Measurements from ENCODE around the gene SEC16A.

The SEC16A gene

DNA sequence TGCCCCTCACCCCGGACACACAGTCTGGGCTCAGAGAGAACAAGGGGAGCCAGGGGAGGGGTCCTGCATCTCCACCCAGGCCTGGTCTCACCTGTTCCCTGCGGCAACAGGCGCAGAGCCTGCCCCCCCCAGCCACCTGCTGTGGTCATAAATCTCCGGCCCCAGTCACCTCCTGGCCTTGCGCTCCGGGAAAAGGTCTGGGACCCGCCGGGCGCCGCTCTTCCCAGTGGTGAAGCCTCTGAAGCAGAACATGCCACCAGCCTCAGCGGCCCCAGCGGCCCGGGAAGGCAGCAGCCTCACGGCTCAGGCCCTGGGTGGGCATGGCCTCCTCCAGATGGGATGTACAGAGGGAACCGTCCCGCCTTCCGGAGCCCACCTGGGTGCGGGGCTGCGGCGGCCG lies 42.4 kb upstream of the SEC16A start:
- ChIA-PET CTCF (no interaction called here), POLR2A (no interaction called here)
- TF ChIP-seq SUZ12 (IDR thresholded peaks at IDR 0.05): no peak
- no peak for TF ChIP-seq ELF4 (IDR thresholded peaks at IDR 0.05)
- TF ChIP-seq NFRKB (IDR thresholded peaks at IDR 0.05): no peak
- TF ChIP-seq, protein P1, sequence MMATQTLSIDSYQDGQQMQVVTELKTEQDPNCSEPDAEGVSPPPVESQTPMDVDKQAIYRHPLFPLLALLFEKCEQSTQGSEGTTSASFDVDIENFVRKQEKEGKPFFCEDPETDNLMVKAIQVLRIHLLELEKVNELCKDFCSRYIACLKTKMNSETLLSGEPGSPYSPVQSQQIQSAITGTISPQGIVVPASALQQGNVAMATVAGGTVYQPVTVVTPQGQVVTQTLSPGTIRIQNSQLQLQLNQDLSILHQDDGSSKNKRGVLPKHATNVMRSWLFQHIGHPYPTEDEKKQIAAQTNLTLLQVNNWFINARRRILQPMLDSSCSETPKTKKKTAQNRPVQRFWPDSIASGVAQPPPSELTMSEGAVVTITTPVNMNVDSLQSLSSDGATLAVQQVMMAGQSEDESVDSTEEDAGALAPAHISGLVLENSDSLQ (IDR thresholded peaks at IDR 0.05): no peak
- no peak for TF ChIP-seq ZNF384 (IDR thresholded peaks at IDR 0.05)
- TF ChIP-seq BHLHE40 (IDR thresholded peaks at IDR 0.05; ENCODE audit: borderline replicate concordance): no peak
- no peak for TF ChIP-seq FOXM1 (IDR thresholded peaks at IDR 0.05; ENCODE audit: borderline replicate concordance)
- no peak for TF ChIP-seq ARNT (IDR thresholded peaks at IDR 0.05)
- TF ChIP-seq FOXK2 (IDR thresholded peaks at IDR 0.05): no peak
- no peak for TF ChIP-seq HDGF (IDR thresholded peaks at IDR 0.05; ENCODE audit: borderline replicate concordance)
- no peak for TF ChIP-seq SP1 (IDR thresholded peaks at IDR 0.05)
- DNase-seq (ENCODE audit: extremely low spot score): no peak

DNA sequence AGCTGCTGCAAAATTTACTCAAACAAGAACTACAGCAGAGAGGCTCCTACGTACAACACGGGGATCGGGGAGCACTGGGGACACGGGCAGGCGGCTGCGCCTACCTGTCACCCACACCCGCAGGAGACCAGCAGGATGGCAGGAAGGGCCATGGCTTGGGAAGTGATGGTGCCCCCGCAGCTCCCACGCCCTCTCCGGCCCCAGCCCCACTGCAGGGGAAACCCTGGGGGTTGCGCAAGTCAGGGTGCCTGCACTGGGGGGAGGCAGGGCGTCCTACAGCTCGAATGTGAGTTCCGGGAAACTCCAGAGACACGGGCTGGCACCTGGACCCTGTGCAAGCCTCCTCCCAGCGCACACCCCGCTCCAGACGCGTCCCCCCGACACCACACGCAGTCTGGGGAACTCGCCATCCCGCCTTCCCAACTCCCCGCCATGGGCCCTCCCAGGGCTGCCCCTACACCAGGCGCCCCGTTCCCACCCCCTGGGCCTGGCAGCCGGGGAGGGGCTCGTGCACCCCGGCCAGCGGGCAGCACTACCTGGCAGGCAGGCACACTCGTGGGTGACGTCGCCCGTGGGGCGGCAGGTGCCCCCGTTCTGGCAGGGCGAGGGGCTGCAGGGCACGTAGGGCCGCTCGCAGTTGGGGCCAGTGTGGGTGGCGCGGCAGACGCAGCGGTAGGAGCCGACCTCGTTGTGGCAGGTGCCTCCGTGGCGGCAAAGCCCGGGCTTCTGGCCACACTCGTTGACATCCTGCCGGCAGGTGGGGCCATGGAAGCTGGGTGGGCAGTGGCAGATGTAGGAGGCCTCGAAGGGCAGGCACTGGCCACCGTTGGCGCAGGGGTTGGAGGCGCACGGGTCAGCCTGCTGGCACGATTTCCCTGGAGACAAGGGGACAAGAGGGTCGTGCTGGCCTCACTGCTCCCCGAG lies 39.7 kb upstream of the SEC16A start:
- no peak for DNase-seq (ENCODE audit: extremely low spot score)
- ChIA-PET CTCF (no interaction called here), POLR2A (no interaction called here)
- TF ChIP-seq HDGF (IDR thresholded peaks at IDR 0.05; ENCODE audit: borderline replicate concordance) (no peak), BHLHE40 (IDR thresholded peaks at IDR 0.05; ENCODE audit: borderline replicate concordance) (no peak), FOXA1 (IDR thresholded peaks at IDR 0.05) (no peak), NFRKB (IDR thresholded peaks at IDR 0.05) (no peak), FOXK2 (IDR thresholded peaks at IDR 0.05) (no peak), ARNT (IDR thresholded peaks at IDR 0.05) (no peak), SP1 (IDR thresholded peaks at IDR 0.05) (no peak), FOXM1 (IDR thresholded peaks at IDR 0.05; ENCODE audit: borderline replicate concordance) (no peak), SUZ12 (IDR thresholded peaks at IDR 0.05) (no peak), L3MBTL2 (conservative IDR thresholded peaks at IDR 0.05) (no peak), ZNF384 (IDR thresholded peaks at IDR 0.05) (no peak), CTBP1 (IDR thresholded peaks at IDR 0.05; ENCODE audit: borderline replicate concordance) (no peak), TARDBP (IDR thresholded peaks at IDR 0.05) (no peak), ELF4 (IDR thresholded peaks at IDR 0.05) (no peak), LEF1 (IDR thresholded peaks at IDR 0.05; ENCODE audit: borderline replicate concordance) (no peak)
- TF ChIP-seq, protein P1 (IDR thresholded peaks at IDR 0.05): no peak

DNA sequence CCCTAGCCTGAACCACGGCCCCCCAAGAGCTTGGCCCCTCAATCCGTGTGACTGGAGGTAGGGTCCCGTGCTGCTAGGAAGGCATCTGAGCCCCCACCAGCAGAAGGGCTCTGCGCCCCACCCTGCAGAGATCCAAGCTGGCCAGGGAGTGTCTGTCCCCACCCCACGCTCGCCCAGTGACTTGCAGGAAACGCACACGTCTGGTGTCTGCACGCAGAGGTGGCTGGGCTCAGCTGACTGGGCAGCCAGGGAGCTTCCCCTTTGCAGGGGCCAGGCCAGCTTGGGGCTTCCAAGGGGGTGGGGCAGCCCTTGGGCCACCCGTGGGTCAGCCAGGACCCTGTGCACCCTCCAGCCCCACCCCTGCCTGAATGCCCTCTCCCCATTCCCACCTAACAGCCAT lies 38.7 kb upstream of the SEC16A start:
- TF ChIP-seq CTBP1 (IDR thresholded peaks at IDR 0.05; ENCODE audit: borderline replicate concordance) (no peak), ZNF384 (IDR thresholded peaks at IDR 0.05) (no peak), ELF4 (IDR thresholded peaks at IDR 0.05) (no peak), TARDBP (IDR thresholded peaks at IDR 0.05) (no peak), FOXK2 (IDR thresholded peaks at IDR 0.05) (no peak), L3MBTL2 (conservative IDR thresholded peaks at IDR 0.05) (no peak), BHLHE40 (IDR thresholded peaks at IDR 0.05; ENCODE audit: borderline replicate concordance) (no peak), SUZ12 (IDR thresholded peaks at IDR 0.05) (no peak), ARNT (IDR thresholded peaks at IDR 0.05) (no peak), LEF1 (IDR thresholded peaks at IDR 0.05; ENCODE audit: borderline replicate concordance) (no peak), FOXA1 (IDR thresholded peaks at IDR 0.05) (no peak), SP1 (IDR thresholded peaks at IDR 0.05) (no peak)
- TF ChIP-seq, protein P1 (IDR thresholded peaks at IDR 0.05): no peak
- ChIA-PET CTCF (no interaction called here), POLR2A (no interaction called here)
- no peak for DNase-seq (ENCODE audit: extremely low spot score)

DNA sequence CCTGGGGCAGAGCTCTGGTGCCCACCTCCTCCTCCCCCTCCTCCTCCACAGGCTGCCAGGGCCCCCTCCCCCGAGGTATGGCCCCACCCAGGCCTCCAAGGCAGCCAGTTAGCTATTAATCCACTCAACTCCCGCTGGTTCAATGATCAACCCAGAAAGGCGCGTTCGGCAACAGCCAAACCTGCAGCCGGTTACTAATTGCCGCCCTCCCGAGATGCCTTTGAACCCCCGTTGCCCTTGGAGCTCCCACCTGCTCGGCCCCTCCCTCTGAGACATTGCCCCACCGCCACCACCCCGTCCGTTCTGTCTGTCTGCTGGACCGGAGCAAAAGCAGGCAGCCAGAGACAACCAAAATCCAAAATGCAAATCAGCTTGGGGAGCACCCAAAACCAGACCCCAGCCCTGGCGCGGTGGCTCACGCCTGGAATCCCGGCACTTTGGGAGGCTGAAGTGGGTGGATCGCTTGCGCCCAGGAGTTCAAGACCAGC lies 37.3 kb upstream of the SEC16A start:
- no peak for TF ChIP-seq ELF4 (IDR thresholded peaks at IDR 0.05)
- no peak for TF ChIP-seq SP1 (IDR thresholded peaks at IDR 0.05)
- no peak for TF ChIP-seq ARNT (IDR thresholded peaks at IDR 0.05)
- no peak for TF ChIP-seq FOXA1 (IDR thresholded peaks at IDR 0.05)
- TF ChIP-seq L3MBTL2 (conservative IDR thresholded peaks at IDR 0.05): no peak
- CTCF ChIA-PET: interaction anchor here (0.6 kb wide), 1 partner anchor 84 kb away, joined by 3 read pairs; no protein-coding TSS in a partner anchor
- DNase-seq (ENCODE audit: extremely low spot score): no peak
- POLR2A ChIA-PET: no interaction called here

DNA sequence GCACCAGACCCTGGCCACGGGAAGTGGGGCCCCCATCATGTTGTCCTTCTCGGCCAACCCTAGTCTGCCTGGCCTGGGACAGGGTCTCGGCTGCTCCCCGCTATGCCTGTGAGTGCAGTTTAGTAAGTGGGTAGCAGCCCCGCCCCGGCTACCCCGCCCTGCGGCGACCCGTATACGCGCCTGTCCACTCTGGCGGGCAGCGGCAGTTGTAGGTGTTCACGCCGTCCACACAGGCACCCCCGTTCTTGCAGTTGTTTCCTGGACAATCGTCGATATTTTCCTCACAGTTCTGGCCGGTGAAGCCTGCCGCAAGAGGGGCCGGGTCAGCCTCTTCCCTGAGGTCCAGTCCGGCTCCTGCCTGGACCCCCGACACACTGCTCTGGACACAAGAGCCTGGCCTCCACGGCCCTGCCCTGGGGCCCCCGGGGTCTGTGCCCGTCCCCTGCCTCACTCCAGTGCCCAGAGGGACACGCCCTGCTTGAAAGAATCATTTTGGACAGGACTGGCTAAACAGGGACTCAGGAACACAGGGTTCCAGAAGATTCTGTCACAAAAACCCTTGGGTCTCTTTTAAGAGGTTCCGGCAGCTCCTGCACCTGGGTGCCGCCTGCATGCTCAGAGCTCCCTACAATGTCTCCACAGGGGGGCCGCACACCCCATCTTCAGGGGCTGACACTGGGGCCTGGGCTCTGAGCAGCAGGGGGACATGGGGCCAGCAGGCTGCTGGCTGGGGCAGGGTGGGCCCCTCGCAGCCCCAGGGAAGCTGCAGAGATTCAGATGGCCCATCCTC lies 36.6 kb upstream of the SEC16A start:
- TF ChIP-seq LEF1 (IDR thresholded peaks at IDR 0.05; ENCODE audit: borderline replicate concordance): no peak
- no peak for TF ChIP-seq BHLHE40 (IDR thresholded peaks at IDR 0.05; ENCODE audit: borderline replicate concordance)
- TF ChIP-seq, protein P1 (IDR thresholded peaks at IDR 0.05): no peak
- TF ChIP-seq ELF4 (IDR thresholded peaks at IDR 0.05): no peak
- no peak for TF ChIP-seq CTBP1 (IDR thresholded peaks at IDR 0.05; ENCODE audit: borderline replicate concordance)
- TF ChIP-seq FOXA1 (IDR thresholded peaks at IDR 0.05): no peak
- TF ChIP-seq NFRKB (IDR thresholded peaks at IDR 0.05): no peak
- TF ChIP-seq FOXK2 (IDR thresholded peaks at IDR 0.05): no peak
- POLR2A ChIA-PET: no interaction called here
- DNase-seq (ENCODE audit: extremely low spot score): no peak
- CTCF ChIA-PET: no interaction called here

All from HEK293T (cell line).